C4-2B (cell line): Measurements from ENCODE around the gene DAG1.

Experiments
- ZFX ChIP-seq: fragments of 450-650 bp; IDR thresholded peaks from 2 replicates; pipeline ENCODE4 v1.6.1; 2017
- TF ChIP-seq, protein P1 (sequence below): fragments of 450-650 bp; conservative IDR thresholded peaks from 2 replicates; pipeline ENCODE4 v1.5.1; 2017; ENCODE audit warnings: mild to moderate bottlenecking

DNA sequence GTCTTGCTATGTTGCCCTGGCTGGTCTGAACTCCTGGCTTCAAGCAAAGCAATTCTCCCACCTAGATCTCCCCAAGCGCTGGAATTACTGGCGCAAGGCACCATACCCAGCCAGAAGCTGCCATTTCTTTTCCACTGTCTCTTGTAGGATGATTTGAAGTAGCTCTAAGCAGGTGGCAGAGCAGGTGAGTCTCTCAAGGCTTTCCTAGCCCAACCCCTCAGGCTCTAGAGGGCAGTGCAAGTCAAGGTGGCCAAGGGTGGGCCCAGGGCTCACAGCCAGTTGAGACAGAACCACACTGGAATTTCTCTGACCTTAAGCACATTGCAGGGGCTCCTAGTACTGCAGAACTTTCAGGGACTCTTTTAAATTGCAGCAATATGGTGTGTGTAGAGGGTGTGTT, 15.6 kb upstream of the DAG1 start:
- TF ChIP-seq, protein P1, sequence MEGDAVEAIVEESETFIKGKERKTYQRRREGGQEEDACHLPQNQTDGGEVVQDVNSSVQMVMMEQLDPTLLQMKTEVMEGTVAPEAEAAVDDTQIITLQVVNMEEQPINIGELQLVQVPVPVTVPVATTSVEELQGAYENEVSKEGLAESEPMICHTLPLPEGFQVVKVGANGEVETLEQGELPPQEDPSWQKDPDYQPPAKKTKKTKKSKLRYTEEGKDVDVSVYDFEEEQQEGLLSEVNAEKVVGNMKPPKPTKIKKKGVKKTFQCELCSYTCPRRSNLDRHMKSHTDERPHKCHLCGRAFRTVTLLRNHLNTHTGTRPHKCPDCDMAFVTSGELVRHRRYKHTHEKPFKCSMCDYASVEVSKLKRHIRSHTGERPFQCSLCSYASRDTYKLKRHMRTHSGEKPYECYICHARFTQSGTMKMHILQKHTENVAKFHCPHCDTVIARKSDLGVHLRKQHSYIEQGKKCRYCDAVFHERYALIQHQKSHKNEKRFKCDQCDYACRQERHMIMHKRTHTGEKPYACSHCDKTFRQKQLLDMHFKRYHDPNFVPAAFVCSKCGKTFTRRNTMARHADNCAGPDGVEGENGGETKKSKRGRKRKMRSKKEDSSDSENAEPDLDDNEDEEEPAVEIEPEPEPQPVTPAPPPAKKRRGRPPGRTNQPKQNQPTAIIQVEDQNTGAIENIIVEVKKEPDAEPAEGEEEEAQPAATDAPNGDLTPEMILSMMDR = no peak
- TF ChIP-seq ZFX = no peak
